HG02870 (cell line): Measurements from ENCODE around the gene MARF1.
"Not testable (repeated sequence)": the region's sequence is repeated elsewhere in the genome, so short reads cannot be mapped to it uniquely, and the experiment has no call there.

Experiments used
- ATAC-seq: cut with Tn5 transposase; IDR thresholded peaks from one replicate; pipeline ENCODE4 v1.9.1; 2021; ENCODE audit warnings: mild to moderate bottlenecking, moderate library complexity; ENCODE audit not compliant: unreplicated experiment

The MARF1 gene

GRCh38 chr16:15643048-15643945, at the start of gene MARF1:
MARF1 (minus strand) TSS chr16:15643154; CDS start chr16:15639233, 3,921 bp downstream.
- peak; percentile 37 for ATAC-seq

- not testable (repeated sequence) for ATAC-seq
These were observed 49.6 kb upstream of the MARF1 start for GRCh38 chr16:15692508-15692907.

- ATAC-seq, result no peak
These were observed 48.1 kb upstream of the MARF1 start for GRCh38 chr16:15691046-15691445.

GRCh38 chr16:15690296-15690695, 47.3 kb upstream of the MARF1 start:
- no peak for ATAC-seq

- no peak for ATAC-seq
These were observed 46.3 kb upstream of the MARF1 start for GRCh38 chr16:15689290-15689689.

- no peak for ATAC-seq
These were observed 43.3 kb upstream of the MARF1 start for GRCh38 chr16:15686287-15686686.

GRCh38 chr16:15682105-15682570, 39.2 kb upstream of the MARF1 start:
- ATAC-seq, result no peak

- ATAC-seq, result no peak
These were observed 34.5 kb upstream of the MARF1 start for GRCh38 chr16:15677447-15677846.

GRCh38 chr16:15676506-15676905, 33.6 kb upstream of the MARF1 start:
- no peak for ATAC-seq

- no peak for ATAC-seq
These were observed 31.6 kb upstream of the MARF1 start for GRCh38 chr16:15674571-15674970.

- ATAC-seq, result no peak
These were observed 29.7 kb upstream of the MARF1 start for GRCh38 chr16:15672514-15673167.

- ATAC-seq, result not testable (repeated sequence)
These were observed 29.2 kb upstream of the MARF1 start for GRCh38 chr16:15672127-15672513.

GRCh38 chr16:15671530-15672117, 28.7 kb upstream of the MARF1 start:
- no peak for ATAC-seq

- no peak for ATAC-seq
These were observed 24.3 kb upstream of the MARF1 start for GRCh38 chr16:15667091-15667742.

GRCh38 chr16:15665107-15665506, 22.2 kb upstream of the MARF1 start:
- no peak for ATAC-seq

GRCh38 chr16:15660203-15660601, 17.2 kb upstream of the MARF1 start:
- ATAC-seq, result no peak

GRCh38 chr16:15658556-15658955, 15.6 kb upstream of the MARF1 start:
- ATAC-seq, result no peak

- no peak for ATAC-seq
These were observed 15.2 kb upstream of the MARF1 start for GRCh38 chr16:15658149-15658548.

- ATAC-seq, result not testable (repeated sequence)
These were observed 12.6 kb upstream of the MARF1 start for GRCh38 chr16:15655561-15655960.

- no peak for ATAC-seq
These were observed 11.6 kb upstream of the MARF1 start for GRCh38 chr16:15654591-15654990.

GRCh38 chr16:15653227-15653626, 10.3 kb upstream of the MARF1 start:
- no peak for ATAC-seq
